Measurements from ENCODE around the gene MED12L.

DNA sequence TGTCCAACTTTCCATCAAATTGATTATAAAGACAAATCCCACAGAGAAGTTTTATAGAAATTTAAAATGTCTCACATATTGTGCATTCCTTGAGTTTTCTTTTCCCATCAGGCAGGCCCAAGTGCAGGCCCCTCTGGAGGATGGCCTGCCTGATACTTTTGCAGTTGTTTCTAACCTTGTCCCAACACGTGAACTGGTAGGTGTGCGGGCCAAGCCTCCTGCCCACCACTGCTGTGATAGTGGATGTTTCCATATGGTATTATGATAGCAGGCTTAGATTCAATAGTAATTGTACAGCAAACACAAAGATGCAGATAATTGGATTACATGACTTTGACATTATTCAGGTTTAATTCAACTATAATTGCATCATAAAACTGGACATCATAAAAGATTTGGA, 297.6 kb downstream of the MED12L start:
- TF ChIP-seq, protein P1, sequence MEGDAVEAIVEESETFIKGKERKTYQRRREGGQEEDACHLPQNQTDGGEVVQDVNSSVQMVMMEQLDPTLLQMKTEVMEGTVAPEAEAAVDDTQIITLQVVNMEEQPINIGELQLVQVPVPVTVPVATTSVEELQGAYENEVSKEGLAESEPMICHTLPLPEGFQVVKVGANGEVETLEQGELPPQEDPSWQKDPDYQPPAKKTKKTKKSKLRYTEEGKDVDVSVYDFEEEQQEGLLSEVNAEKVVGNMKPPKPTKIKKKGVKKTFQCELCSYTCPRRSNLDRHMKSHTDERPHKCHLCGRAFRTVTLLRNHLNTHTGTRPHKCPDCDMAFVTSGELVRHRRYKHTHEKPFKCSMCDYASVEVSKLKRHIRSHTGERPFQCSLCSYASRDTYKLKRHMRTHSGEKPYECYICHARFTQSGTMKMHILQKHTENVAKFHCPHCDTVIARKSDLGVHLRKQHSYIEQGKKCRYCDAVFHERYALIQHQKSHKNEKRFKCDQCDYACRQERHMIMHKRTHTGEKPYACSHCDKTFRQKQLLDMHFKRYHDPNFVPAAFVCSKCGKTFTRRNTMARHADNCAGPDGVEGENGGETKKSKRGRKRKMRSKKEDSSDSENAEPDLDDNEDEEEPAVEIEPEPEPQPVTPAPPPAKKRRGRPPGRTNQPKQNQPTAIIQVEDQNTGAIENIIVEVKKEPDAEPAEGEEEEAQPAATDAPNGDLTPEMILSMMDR (conservative IDR thresholded peaks at IDR 0.05), result no peak
- no peak for TF ChIP-seq EZH2 (IDR thresholded peaks at IDR 0.05; ENCODE audit: low read depth)
